ENCODE measurements around the gene DBX1.
"Not testable (repeated sequence)": the region's sequence is repeated elsewhere in the genome, so short reads cannot be mapped to it uniquely, and the experiment has no call there.

DBX1 gene, protein sequence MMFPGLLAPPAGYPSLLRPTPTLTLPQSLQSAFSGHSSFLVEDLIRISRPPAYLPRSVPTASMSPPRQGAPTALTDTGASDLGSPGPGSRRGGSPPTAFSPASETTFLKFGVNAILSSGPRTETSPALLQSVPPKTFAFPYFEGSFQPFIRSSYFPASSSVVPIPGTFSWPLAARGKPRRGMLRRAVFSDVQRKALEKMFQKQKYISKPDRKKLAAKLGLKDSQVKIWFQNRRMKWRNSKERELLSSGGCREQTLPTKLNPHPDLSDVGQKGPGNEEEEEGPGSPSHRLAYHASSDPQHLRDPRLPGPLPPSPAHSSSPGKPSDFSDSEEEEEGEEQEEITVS

GRCh38 chr11:20160425-20161229 lies at the start of gene DBX1:
Gene DBX1, minus strand, starts transcription at chr11:20160475. Its CDS starts 151 bp downstream, at chr11:20160324.
- DNase-seq, result no peak

DNA sequence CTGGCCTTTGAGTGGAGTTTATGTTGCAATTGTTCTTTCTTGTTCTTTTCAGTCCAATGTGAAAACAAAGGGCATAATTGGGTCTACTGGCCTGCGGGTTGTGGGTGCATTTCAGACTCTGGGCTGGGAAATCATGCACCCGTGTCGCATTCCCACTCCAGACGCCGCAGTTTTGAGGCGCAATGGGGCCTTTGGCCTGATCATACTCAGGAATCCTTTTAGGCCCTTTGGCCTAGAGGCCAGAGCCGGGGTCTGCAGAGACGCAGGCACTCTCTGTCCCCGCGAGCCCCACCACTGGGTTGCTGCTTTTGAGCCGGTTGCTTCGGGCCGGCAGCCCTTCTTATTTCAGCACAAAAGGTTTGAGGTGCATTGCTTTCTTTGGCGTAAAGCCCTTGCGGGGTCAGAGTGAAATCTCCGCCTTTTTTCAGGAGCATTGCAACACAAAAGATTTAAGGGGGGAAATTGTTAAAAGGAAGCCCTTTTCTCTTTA lies 48.4 kb upstream of the DBX1 start:
- DNase-seq, result no peak

DNA sequence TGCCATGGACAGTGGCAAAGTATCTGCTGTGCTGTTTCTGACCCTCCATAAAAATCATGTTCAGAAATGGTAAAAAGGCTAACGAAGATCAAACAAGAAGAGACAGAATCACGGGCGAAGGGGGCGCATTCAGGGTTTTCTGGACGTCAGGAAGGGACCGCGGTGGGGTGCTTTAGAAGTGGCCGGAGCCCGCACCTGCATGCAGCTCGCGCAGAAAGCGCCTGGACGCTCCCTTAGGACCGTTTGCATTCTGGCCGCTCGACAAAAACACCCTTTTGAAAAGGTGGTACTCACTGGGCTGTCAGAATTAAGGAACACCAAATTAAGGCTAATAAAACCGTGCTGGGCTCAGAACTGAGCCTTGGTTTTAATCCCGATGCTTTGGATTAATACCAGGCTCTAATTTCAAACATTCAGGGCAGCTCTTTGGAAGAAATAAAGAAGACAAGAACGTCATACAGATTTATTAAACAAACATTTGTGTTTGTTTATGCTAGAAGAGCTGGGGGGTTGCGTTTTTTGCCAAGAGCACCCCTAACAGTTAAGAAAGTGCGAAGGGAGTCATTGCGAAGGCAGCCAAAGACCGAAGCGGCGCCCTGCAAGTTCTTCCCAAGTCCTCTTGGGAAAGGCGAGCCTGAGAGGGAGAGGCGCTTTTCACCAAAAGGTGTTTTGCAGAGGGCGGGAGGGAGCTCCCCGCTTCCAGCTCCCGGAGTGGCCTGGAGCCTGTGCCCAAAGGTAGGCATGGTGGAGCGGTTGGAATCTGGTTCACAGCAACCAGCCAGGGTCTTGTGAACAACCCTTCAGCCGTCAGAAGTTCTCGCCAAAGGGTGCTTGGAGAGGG lies 47.7 kb upstream of the DBX1 start:
- no peak for DNase-seq

GRCh38 chr11:20205807-20206206 lies 45.5 kb upstream of the DBX1 start:
- DNase-seq, result no peak

- DNase-seq, result no peak
Measured at GRCh38 chr11:20204681-20205080, 44.4 kb upstream of the DBX1 start.

- no peak for DNase-seq
Measured at GRCh38 chr11:20203831-20204230, 43.6 kb upstream of the DBX1 start.

- DNase-seq, result no peak
Measured at GRCh38 chr11:20201231-20201630, 41.0 kb upstream of the DBX1 start.

- DNase-seq, result not testable (repeated sequence)
Measured at GRCh38 chr11:20200331-20200955, 40.2 kb upstream of the DBX1 start.

- DNase-seq, result no peak
Measured at GRCh38 chr11:20197881-20198280, 37.6 kb upstream of the DBX1 start.

GRCh38 chr11:20194470-20194869 lies 34.2 kb upstream of the DBX1 start:
- DNase-seq, result no peak

- DNase-seq, result no peak
Measured at GRCh38 chr11:20193307-20193706, 33.0 kb upstream of the DBX1 start.

DNA sequence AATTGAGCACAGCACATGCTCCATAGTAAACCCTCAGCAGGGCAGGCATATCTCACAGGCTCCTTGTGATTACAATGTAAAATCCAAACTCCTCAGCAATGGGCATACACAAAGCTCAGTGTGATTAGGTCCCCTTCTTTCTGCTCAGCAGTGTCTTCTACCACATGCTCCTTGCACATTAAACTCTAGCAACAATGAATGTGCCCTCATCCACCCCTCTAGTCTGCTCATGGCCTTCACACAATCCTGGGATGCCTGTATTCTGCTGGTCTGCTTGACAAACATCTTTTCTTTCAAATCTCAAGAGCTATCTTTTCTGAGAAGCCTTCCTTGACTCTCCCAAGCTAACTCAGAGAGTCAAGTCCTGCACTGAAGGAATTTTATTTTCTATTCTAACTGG lies 32.4 kb upstream of the DBX1 start:
- no peak for DNase-seq

GRCh38 chr11:20192151-20192550 lies 31.9 kb upstream of the DBX1 start:
- DNase-seq, result no peak

DNA sequence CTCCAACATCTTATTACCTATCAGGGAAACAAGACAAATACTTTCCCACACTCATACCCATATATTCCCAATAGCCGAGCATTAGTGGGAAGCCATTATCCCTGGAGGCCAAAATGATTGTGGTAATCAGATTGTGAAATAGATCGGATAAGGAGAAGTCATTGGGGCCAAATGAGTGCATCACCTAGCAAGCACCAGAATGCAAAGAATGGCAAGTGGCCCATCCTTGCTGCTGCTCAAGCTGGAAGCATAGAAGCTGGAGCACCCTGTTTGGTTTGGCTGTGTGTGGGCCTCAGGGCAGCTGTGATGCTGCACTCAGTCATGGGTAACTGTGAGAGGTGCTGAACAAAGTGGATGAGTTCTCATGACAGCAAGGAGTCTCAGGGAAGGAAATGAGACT lies 18.7 kb upstream of the DBX1 start:
- no peak for DNase-seq

- no peak for DNase-seq
Measured at GRCh38 chr11:20177136-20177535, 16.9 kb upstream of the DBX1 start.

- no peak for DNase-seq
Measured at GRCh38 chr11:20172721-20173447, 12.6 kb upstream of the DBX1 start.

DNA sequence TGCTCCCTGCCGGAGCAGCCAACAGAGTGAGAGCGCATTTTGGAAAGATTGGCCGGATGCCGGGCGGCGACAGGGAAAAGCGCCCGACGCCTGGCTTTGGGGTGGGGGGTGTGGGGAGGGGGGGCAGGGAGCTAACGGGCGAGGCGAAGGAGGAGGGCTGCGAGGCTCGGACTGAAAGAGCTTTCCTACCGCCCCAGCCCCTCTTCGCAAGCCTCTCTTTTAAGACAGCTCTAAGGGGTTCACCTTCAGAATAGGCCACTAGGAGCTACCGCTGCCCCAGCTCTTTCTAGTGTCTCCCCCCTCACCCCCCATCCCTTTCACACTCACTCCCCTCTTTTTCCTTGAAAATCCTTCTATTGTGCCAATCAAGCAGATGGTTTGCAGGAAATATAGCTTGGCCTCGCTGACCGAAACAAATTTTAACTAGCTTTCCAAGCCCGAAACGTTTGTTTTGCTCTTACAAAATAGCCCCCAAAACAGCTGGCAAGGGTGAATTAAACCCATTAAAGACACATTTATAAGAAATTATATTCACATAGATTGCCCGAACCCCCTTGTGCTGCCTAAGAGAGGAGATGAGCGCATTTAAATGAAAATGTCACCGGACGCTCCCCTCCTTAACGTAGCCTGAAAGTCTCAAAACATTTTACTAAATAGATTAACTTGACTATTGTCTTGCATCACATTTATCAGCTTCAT lies 3.7 kb upstream of the DBX1 start:
- no peak for DNase-seq

- no peak for DNase-seq
Measured at GRCh38 chr11:20162824-20163782, 2.8 kb upstream of the DBX1 start.

DNA sequence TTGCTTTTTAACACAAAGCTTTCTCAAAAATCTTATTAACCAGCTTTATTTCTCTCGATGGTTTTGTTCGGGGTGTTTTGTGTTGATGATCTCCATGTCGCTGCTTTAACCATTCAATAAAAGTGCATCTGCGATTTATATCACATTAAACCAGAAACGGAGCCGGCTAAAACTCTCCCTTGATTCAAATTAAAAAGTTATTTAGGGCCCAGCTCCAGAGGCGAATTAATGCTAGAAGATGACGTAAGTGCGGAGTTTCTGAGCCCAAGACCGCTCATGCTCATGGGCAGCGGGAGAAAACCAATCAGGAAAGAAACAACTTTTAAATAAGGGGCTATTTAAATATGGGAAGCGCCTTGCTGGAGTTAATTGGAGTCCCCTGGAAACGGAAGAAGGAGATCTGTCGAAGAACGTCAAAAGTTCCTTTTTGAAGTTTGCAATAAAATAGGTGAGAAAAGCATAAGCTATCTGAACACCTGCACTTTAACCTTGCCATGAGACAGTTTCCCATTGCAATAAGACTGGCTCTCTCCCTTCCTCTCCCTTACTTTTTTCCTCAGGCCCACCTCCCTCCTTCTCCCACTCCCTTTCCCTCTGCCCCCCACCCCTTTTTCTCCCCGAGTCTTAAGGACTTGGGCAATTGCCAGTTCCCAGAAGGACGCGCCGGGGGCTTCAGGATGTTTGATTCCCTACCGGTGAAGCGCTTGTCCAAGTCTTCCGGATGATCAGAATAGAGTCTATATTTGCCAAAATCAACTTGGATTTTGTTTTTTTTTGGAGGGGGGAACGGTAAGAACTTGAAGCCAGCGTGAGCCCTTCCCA lies 1.9 kb upstream of the DBX1 start:
- no peak for DNase-seq
